A673 (cell line): ENCODE results near the gene PLPPR3. TPM values are rescaled to one million over a fixed set of nuclear protein-coding genes. Genes with fewer than 3 reads are reported as not detected.

Experiments used
- BruUV-seq: library from RNA; stranded (reverse); fragments of 400-500 nt; replicated peaks from 2 replicates; lab custom pipeline; 2021; lab: Mats Ljungman, UMichigan
- CTCF ChIA-PET: fragments of 300-600 bp; sonication (Branson Sonifier 250); formaldehyde crosslinking; loops from one replicate; lab custom pipeline; 2022; ENCODE audit warnings: antibody characterized with exemption; lab: Charles Lee
- POLR2A ChIA-PET: fragments of 300-600 bp; sonication (Branson Sonifier 250); formaldehyde crosslinking; loops from one replicate; lab custom pipeline; 2022; ENCODE audit warnings: antibody characterized with exemption; ENCODE audit not compliant: low non-redundant PET; lab: Charles Lee
- DNase-seq: peaks from one replicate; pipeline ENCODE4 v3.0.0-alpha.2; 2015; ENCODE audit warnings: low spot score
- H3K27ac ChIP-seq: fragments of 200-600 bp; sonication (generic); 2 replicates; pipeline ENCODE4 v1.5.1; 2016; ENCODE audit warnings: mixed run types, low read depth, mild to moderate bottlenecking, mixed read lengths, antibody characterized with exemption, low read length; ENCODE audit not compliant: poor library complexity, severe bottlenecking
- H3K27me3 ChIP-seq: fragments of 200-600 bp; sonication (generic); replicated peaks from 2 replicates; pipeline ENCODE4 v1.6.1; 2017; ENCODE audit warnings: mixed run types, low read depth, mild to moderate bottlenecking, mixed read lengths, antibody characterized with exemption, low read length; ENCODE audit not compliant: insufficient read depth, poor library complexity
- H3K36me3 ChIP-seq: fragments of 200-600 bp; sonication (generic); 2 replicates; pipeline ENCODE4 v1.6.1; 2016; ENCODE audit warnings: mixed run types, mild to moderate bottlenecking, mixed read lengths, antibody characterized with exemption, low read length; ENCODE audit not compliant: insufficient read depth, poor library complexity, severe bottlenecking
- H3K4me1 ChIP-seq: fragments of 200-600 bp; sonication (generic); 2 replicates; pipeline ENCODE4 v1.6.1; 2017; ENCODE audit warnings: mixed run types, mild to moderate bottlenecking, mixed read lengths, antibody characterized with exemption, low read length; ENCODE audit not compliant: insufficient read depth, poor library complexity, severe bottlenecking
- H3K4me3 ChIP-seq: fragments of 200-600 bp; sonication (generic); 2 replicates; pipeline ENCODE4 v1.5.1; 2016; ENCODE audit warnings: low read depth, mixed run types, mild to moderate bottlenecking, mixed read lengths, low read length; ENCODE audit not compliant: poor library complexity, severe bottlenecking
- H3K9me3 ChIP-seq: fragments of 200-600 bp; sonication (generic); 2 replicates; pipeline ENCODE4 v1.6.1; 2016; ENCODE audit warnings: mixed run types, low read depth, mild to moderate bottlenecking, mixed read lengths, antibody characterized with exemption, low read length; ENCODE audit not compliant: poor library complexity, severe bottlenecking
- CTCF ChIP-seq: fragments of 300-800, 200-600 bp; sonication (generic); conservative IDR thresholded peaks from 2 replicates; pipeline ENCODE4 v1.5.1; 2017; ENCODE audit warnings: low read depth, mild to moderate bottlenecking, antibody characterized with exemption, low read length, moderate library complexity, mixed read lengths
- EZH2 ChIP-seq: fragments of 200-600 bp; sonication (generic); IDR thresholded peaks from 2 replicates; pipeline ENCODE4 v1.6.1; 2017; ENCODE audit warnings: borderline replicate concordance, low read depth, mild to moderate bottlenecking, mixed read lengths, antibody characterized with exemption, low read length; ENCODE audit not compliant: poor library complexity, severe bottlenecking
- intact Hi-C: fragments of 100-400 bp; cut with micrococcal nuclease; formaldehyde crosslinking; loops from one replicate; pipeline ENCODE4 v1.10.0; 2022; ENCODE audit not compliant: unreplicated experiment
- total RNA-seq: library from RNA; stranded (reverse); gene quantifications from 2 replicates; pipeline ENCODE4 v1.2.3, GENCODE V29; 2021

The PLPPR3 gene
- total RNA-seq, 1 experiment from 2014 or later = 13.3 TPM

- Histone ChIP-seq H3K9me3 (no peaks in the 10 kb centered on the region), H3K27ac (no peak overlapping the region), H3K27me3 (no peaks in the 10 kb centered on the region), H3K4me1 (no peaks in the 10 kb centered on the region), H3K4me3 (no peak overlapping the region), H3K36me3 (no peaks in the 10 kb centered on the region)
- BruUV-seq = no TSS peak
- no peak for DNase-seq
- TF ChIP-seq CTCF = no peak
- TF ChIP-seq EZH2 = no peak
- intact Hi-C loops = no loop called here
- POLR2A ChIA-PET = no interaction called here
- CTCF ChIA-PET = no interaction called here
Measured at GRCh38 chr19:788686-788982, 33.1 kb downstream of the PLPPR3 start.

GRCh38 chr19:787536-787935 lies 34.2 kb downstream of the PLPPR3 start:
- Histone ChIP-seq H3K27ac (no peak overlapping the region), H3K36me3 (no peaks in the 10 kb centered on the region), H3K9me3 (no peaks in the 10 kb centered on the region), H3K4me3 (no peak overlapping the region), H3K4me1 (no peaks in the 10 kb centered on the region), H3K27me3 (no peaks in the 10 kb centered on the region)
- TF ChIP-seq CTCF = no peak
- TF ChIP-seq EZH2 = no peak
- ChIA-PET POLR2A (no interaction called here), CTCF (no interaction called here)
- DNase-seq = no peak
- intact Hi-C loops = no loop called here
- no TSS peak for BruUV-seq

DNA sequence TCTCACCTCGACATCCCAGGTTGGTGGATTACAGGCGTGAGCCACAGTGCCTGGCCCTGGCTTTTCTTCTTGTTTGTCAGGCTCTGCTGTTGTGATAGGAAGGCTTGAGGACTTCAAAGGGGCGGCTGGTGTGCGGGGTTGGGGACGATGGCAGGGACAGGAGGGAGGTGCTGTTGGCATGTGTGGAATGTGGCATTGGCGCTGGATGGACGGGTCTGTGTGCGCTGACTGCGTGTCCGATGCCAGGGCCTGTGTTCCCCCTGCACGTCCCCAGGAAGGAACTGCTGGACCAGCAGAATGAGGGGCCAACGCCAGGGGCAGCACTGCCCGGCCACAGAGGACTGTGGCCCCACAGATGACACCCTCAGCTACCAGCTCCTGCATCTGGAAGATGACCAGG lies 37.2 kb downstream of the PLPPR3 start:
- ChIA-PET CTCF (no interaction called here), POLR2A (interaction anchor here (0.6 kb wide), 1 partner anchor 9 kb away, joined by 3 read pairs; no protein-coding TSS in a partner anchor)
- Histone ChIP-seq H3K9me3 (no peaks in the 10 kb centered on the region), H3K27ac (no peak overlapping the region), H3K36me3 (no peaks in the 10 kb centered on the region), H3K4me1 (peaks cover 3% of the 10 kb centered on the region), H3K4me3 (no peak overlapping the region), H3K27me3 (no peaks in the 10 kb centered on the region)
- intact Hi-C loops = no loop called here
- no peak for DNase-seq
- TF ChIP-seq EZH2 (no peak), CTCF (no peak)
- no TSS peak for BruUV-seq
